Activated CD4-positive, alpha-beta T cell treated with anti-CD3 and anti-CD28 coated beads for 36 hours (primary cell): Measurements from ENCODE around the gene SCYGR2. TPM values are rescaled to one million over a fixed set of nuclear protein-coding genes. Genes with fewer than 3 reads are reported as not detected.

Experiments used
- ATAC-seq: fragments of 200-7000 bp; cut with Tn5 transposase; one replicate; pipeline ENCODE4 v1.10.0; 2021; ENCODE audit warnings: mild to moderate bottlenecking, moderate library complexity
- CTCF ChIA-PET: fragments of 350-600 bp; sonication (Branson Sonifier 250); formaldehyde crosslinking; loops from one replicate; lab custom pipeline; 2021; ENCODE audit warnings: antibody characterized with exemption; lab: Charles Lee
- POLR2A ChIA-PET: fragments of 350-600 bp; sonication (Branson Sonifier 250); formaldehyde crosslinking; loops from one replicate; lab custom pipeline; 2021; ENCODE audit warnings: antibody characterized with exemption, inconsistent platforms; lab: Charles Lee
- DNase-seq: peaks from one replicate; pipeline ENCODE4 v3.0.0-alpha.2; 2020
- H3K27ac Mint-ChIP-seq: one replicate; pipeline ENCODE4 v1.8.0; 2021; ENCODE audit warnings: mixed read lengths
- H3K27me3 Mint-ChIP-seq: one replicate; pipeline ENCODE4 v1.8.0; 2021; ENCODE audit warnings: mixed read lengths
- H3K36me3 Mint-ChIP-seq: one replicate; pipeline ENCODE4 v1.8.0; 2021; ENCODE audit warnings: low read depth, mixed read lengths
- H3K4me1 Mint-ChIP-seq: one replicate; pipeline ENCODE4 v1.8.0; 2021; ENCODE audit warnings: mixed read lengths
- H3K4me3 Mint-ChIP-seq: one replicate; pipeline ENCODE4 v1.8.0; 2021; ENCODE audit warnings: mild to moderate bottlenecking, moderate library complexity, mixed read lengths
- H3K9me3 Mint-ChIP-seq: one replicate; pipeline ENCODE4 v1.8.0; 2021; ENCODE audit warnings: low read depth, mixed read lengths
- intact Hi-C, 2 experiments: fragments of 100-400 bp; cut with DNase I in 1 of 2; cut with micrococcal nuclease in 1 of 2; formaldehyde crosslinking; loops; one replicate each; pipeline versions ENCODE4 v1.14.2 to v1.15.1; 2022 to 2024; cut with DNase I, micrococcal nuclease
- total RNA-seq, 2 experiments: library from RNA; stranded (reverse); gene quantifications; one replicate each; pipeline ENCODE4 v1.2.3, GENCODE V29; 2021

Gene SCYGR2
- total RNA-seq, 2 experiments from 2014 or later = not detected

DNA sequence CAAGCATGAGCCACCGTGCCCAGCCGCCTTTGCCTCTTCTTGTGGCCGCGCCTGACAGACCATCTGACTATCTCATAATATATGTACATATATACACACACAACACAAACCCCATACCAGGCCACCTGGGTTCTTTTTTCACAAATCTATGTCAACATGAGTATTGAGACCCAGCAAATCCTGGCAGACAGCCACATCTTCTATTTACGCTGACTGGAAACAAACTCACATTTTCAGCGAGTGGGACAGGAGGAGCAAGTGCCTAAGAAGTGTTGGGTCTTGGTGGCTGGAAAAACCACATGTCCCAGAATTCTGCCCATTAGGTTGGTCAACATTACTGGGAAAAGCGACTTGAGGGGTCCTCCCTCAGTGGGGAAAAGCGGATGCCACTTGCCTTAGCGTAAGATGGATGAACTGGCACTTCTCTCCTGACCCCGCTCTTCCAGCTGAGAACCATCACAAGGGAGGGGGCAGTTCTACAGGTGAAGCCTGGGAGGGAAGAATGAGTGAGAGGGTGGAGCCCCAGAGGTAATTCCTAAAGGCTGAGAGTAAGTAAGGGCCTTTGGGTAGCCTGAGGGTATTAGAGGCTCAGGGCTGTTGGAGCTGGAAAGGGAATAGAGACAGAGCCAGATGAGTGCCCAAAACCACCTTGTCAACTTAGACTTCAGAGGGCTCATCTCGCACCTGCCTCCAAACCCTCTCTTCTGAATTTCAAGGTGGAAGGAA, 14.0 kb downstream of the SCYGR2 start:
- DNase-seq (no peak), ATAC-seq (no peak)
- no peak overlapping the region for H3K27ac Mint-ChIP-seq
- H3K27me3 Mint-ChIP-seq = peaks cover 31% of the 10 kb centered on the region
- no peaks in the 10 kb centered on the region for H3K9me3 Mint-ChIP-seq
- H3K4me1 Mint-ChIP-seq = peaks cover 5% of the 10 kb centered on the region
- CTCF ChIA-PET = no interaction called here
- H3K36me3 Mint-ChIP-seq = peaks cover 2% of the 10 kb centered on the region
- intact Hi-C loops = no loop called here
- POLR2A ChIA-PET = no interaction called here
- H3K4me3 Mint-ChIP-seq = no peak overlapping the region

DNA sequence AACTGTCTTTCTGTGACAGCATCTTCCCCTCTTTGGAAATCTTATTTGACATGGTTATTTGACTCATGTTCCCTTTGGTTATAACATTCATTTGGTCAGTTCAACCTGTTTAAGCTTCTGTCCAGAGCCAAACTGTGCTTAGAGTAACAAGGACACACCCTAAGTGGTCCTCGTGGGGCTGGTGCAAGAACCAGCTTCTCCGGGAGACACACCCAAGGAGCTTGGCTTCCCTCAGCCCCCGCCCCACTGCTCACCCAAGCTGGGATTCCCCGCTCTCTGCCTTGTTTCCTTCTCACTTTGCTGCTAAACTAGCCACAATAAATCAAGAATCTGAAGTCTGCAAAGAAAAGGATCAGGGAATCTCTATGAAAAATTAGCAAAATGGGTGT, 14.6 kb downstream of the SCYGR2 start:
- no peaks in the 10 kb centered on the region for H3K9me3 Mint-ChIP-seq
- CTCF ChIA-PET = no interaction called here
- DNase-seq (no peak), ATAC-seq (no peak)
- no peak overlapping the region for H3K4me3 Mint-ChIP-seq
- POLR2A ChIA-PET = no interaction called here
- peaks cover 2% of the 10 kb centered on the region for H3K36me3 Mint-ChIP-seq
- no peak overlapping the region for H3K27ac Mint-ChIP-seq
- peaks cover 27% of the 10 kb centered on the region for H3K27me3 Mint-ChIP-seq
- intact Hi-C loops = no loop called here
- H3K4me1 Mint-ChIP-seq = peaks cover 5% of the 10 kb centered on the region

DNA sequence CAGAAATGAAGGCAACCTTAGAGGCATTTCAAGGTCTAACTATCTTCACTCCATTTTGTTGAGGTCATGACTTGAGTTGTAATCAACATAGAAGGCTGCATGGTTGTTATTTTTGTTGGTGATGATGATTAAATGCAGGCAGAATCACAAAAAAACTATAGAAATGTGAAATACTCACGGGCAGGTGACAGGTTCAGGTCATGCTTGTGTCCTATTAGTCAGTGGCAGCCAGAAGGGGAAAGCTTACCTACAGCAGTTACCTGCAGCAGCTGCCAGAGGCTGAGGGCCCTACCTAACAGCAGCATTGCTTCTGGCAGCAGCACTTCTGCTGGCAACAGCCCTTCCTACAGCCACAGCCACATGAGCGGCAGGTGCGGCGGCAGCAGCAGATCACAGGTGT, 15.6 kb downstream of the SCYGR2 start:
- peaks cover 19% of the 10 kb centered on the region for H3K27me3 Mint-ChIP-seq
- H3K4me3 Mint-ChIP-seq = no peak overlapping the region
- H3K27ac Mint-ChIP-seq = no peak overlapping the region
- DNase-seq (no peak), ATAC-seq (no peak)
- H3K9me3 Mint-ChIP-seq = no peaks in the 10 kb centered on the region
- H3K36me3 Mint-ChIP-seq = peaks cover 2% of the 10 kb centered on the region
- ChIA-PET CTCF (no interaction called here), POLR2A (no interaction called here)
- intact Hi-C loops = no loop called here
- no peaks in the 10 kb centered on the region for H3K4me1 Mint-ChIP-seq

GRCh38 chr2:227614740-227615139, 16.0 kb downstream of the SCYGR2 start, which contains the start of gene SCYGR3:
Gene SCYGR3, minus strand, starts transcription at chr2:227614840. Its CDS starts 0 bp downstream, at chr2:227614840.
- intact Hi-C loops = no loop called here
- Mint-ChIP-seq H3K4me3 (no peak within 1 kb of the TSS), H3K27me3 (peaks cover 16% of the 10 kb centered on the region), H3K36me3 (peaks cover 2% of the 10 kb centered on the region), H3K9me3 (no peaks in the 10 kb centered on the region), H3K27ac (no peak within 1 kb of the TSS), H3K4me1 (no peaks in the 10 kb centered on the region)
- CTCF ChIA-PET = interaction anchor here (1.2 kb wide), 1 partner anchor 43 kb away, joined by 3 read pairs; no protein-coding TSS in a partner anchor
- DNase-seq (no peak), ATAC-seq (no peak)
- POLR2A ChIA-PET = no interaction called here

DNA sequence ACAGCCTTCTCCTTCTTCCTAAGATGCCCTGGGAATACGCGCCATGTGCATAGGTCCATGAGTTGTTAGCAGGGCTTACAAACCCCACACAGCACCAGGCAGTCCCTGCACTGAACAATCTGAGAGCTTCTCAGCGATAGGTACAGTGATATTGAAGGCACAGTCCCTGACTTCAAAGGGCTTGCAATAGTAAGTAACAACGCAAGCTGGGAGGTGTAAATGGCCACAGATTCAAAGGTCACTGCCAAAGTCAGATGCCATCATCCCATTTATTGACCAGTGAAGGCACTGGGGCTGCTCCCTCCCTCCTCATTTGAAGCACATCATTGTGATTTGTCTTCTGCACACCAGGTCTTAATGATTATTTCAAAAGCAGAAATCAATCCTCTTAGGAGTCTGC, 16.5 kb downstream of the SCYGR2 start:
- POLR2A ChIA-PET = no interaction called here
- intact Hi-C loops = no loop called here
- no peak overlapping the region for H3K27ac Mint-ChIP-seq
- no peak for ATAC-seq
- H3K36me3 Mint-ChIP-seq = peaks cover under 1% of the 10 kb centered on the region
- no peaks in the 10 kb centered on the region for H3K9me3 Mint-ChIP-seq
- no peaks in the 10 kb centered on the region for H3K4me1 Mint-ChIP-seq
- DNase-seq = no peak
- CTCF ChIA-PET = interaction anchor here (1.2 kb wide), 1 partner anchor 43 kb away, joined by 3 read pairs; no protein-coding TSS in a partner anchor
- H3K4me3 Mint-ChIP-seq = no peak overlapping the region
- peaks cover 15% of the 10 kb centered on the region for H3K27me3 Mint-ChIP-seq

DNA sequence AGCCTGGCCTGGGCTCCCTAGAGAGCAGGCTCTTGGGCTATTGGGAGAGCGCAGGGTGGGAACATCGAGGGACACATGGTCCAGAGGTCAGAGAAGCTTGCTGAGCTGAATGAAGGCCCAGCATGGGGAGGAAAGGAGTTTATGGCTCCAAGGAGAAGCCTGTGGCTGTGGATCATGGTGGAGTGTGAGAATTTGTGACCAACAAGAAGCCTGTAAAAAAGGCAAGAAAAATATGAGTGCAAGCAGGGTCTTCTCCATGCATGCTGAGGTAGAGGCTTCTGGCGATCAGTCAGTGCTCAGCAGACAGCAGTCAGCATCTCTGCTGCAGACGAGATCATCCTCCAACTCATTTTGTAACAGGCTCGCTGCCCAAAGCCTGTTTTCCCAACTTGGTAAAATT, 17.2 kb downstream of the SCYGR2 start:
- H3K4me3 Mint-ChIP-seq = no peak overlapping the region
- DNase-seq (no peak), ATAC-seq (no peak)
- peaks cover 14% of the 10 kb centered on the region for H3K27me3 Mint-ChIP-seq
- no peaks in the 10 kb centered on the region for H3K4me1 Mint-ChIP-seq
- H3K27ac Mint-ChIP-seq = no peak overlapping the region
- no peaks in the 10 kb centered on the region for H3K9me3 Mint-ChIP-seq
- POLR2A ChIA-PET = no interaction called here
- no peaks in the 10 kb centered on the region for H3K36me3 Mint-ChIP-seq
- CTCF ChIA-PET = interaction anchor here (1.2 kb wide), 1 partner anchor 42 kb away, joined by 3 read pairs; no protein-coding TSS in a partner anchor
- intact Hi-C loops = no loop called here

GRCh38 chr2:227616631-227617030, 17.9 kb downstream of the SCYGR2 start:
- no peak for DNase-seq
- Mint-ChIP-seq H3K4me1 (no peaks in the 10 kb centered on the region), H3K27me3 (peaks cover 14% of the 10 kb centered on the region), H3K9me3 (no peaks in the 10 kb centered on the region), H3K27ac (no peak overlapping the region), H3K36me3 (no peaks in the 10 kb centered on the region), H3K4me3 (no peak overlapping the region)
- ChIA-PET POLR2A (no interaction called here), CTCF (no interaction called here)
- ATAC-seq = no peak
- intact Hi-C loops = no loop called here

DNA sequence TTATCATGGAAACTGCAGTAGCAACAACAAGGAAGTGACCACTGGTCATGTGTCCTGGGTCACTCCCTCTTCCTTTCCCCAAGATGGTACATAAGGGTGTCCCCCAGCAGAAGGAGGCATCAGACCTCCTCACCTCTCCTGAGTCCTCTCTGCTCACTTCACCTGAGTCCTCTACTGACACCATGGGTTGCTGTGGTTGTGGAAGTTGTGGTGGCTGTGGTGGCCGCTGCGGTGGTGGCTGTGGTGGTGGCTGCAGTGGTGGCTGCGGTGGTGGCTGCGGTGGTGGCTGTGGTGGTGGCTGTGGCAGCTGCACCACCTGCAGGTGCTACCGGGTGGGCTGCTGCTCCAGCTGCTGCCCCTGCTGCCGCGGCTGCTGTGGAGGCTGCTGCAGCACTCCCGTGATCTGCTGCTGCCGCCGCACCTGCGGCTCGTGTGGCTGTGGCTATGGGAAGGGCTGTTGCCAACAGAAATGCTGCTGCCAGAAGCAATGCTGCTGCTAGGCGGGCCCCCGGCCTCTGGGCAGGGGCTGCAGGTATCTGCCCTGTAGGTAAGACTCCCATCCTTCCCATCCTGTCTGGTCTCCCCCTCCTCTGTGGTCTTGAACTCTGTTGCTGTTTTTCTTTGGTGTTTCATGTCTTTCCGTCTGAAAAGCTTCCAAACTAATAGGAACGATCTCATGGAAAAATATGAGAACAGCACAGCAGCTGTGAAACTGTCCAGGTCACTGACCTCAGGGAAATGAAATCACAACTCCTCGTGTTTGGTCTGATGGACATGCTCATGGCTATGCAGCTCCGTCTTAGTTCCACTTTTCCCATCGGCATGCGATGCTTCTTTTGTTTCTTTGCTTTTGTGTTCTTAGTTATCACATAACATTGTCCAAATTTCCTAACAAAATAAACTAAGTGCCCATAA, 18.9 kb downstream of the SCYGR2 start, which contains the start of gene SCYGR4:
SCYGR4 (plus strand) TSS at position 183 of the 915 bp plus-strand sequence; CDS start at position 183, 0 bp downstream.
- H3K36me3 Mint-ChIP-seq = no peaks in the 10 kb centered on the region
- POLR2A ChIA-PET = no interaction called here
- no peaks in the 10 kb centered on the region for H3K4me1 Mint-ChIP-seq
- H3K27me3 Mint-ChIP-seq = peaks cover 12% of the 10 kb centered on the region
- DNase-seq (no peak), ATAC-seq (no peak)
- CTCF ChIA-PET = no interaction called here
- no peak within 1 kb of the TSS for H3K27ac Mint-ChIP-seq
- intact Hi-C loops = no loop called here
- H3K4me3 Mint-ChIP-seq = no peak within 1 kb of the TSS
- H3K9me3 Mint-ChIP-seq = no peaks in the 10 kb centered on the region

GRCh38 chr2:227623226-227623625, 24.5 kb downstream of the SCYGR2 start:
- H3K27ac Mint-ChIP-seq = no peak overlapping the region
- DNase-seq (no peak), ATAC-seq (no peak)
- ChIA-PET POLR2A (no interaction called here), CTCF (interaction anchor here (0.6 to 0.9 kb wide), 2 partner anchors 32 to 385 kb away, joined by 3 to 4 read pairs; no protein-coding TSS in a partner anchor)
- peaks cover 2% of the 10 kb centered on the region for H3K4me1 Mint-ChIP-seq
- no peak overlapping the region for H3K4me3 Mint-ChIP-seq
- no peaks in the 10 kb centered on the region for H3K36me3 Mint-ChIP-seq
- no peaks in the 10 kb centered on the region for H3K9me3 Mint-ChIP-seq
- peaks cover 5% of the 10 kb centered on the region for H3K27me3 Mint-ChIP-seq
- intact Hi-C loops = no loop called here

DNA sequence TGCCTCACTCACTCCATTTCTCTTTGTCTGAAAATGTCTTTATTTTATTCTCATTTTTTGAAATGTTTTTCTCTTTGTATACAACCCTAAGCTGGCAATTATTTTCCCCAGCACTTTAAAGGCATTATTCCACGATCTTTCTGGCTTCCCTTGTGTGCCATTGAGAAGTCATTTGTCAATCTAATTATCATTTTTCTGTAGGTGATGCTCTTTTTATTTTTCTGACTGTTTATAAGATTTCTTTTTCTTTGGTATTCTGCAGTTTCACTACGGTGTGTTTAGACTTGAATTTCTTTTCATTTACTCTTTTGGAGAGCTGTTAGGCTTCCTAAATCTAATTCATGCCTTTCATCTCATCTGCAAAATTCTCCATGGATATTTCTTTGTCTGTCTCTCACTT, 26.7 kb downstream of the SCYGR2 start:
- H3K4me1 Mint-ChIP-seq = peaks cover 2% of the 10 kb centered on the region
- H3K27ac Mint-ChIP-seq = no peak overlapping the region
- no peak overlapping the region for H3K4me3 Mint-ChIP-seq
- ATAC-seq (no peak), DNase-seq (no peak)
- peaks cover 10% of the 10 kb centered on the region for H3K27me3 Mint-ChIP-seq
- intact Hi-C loops = no loop called here
- ChIA-PET POLR2A (no interaction called here), CTCF (no interaction called here)
- H3K36me3 Mint-ChIP-seq = no peaks in the 10 kb centered on the region
- no peaks in the 10 kb centered on the region for H3K9me3 Mint-ChIP-seq

DNA sequence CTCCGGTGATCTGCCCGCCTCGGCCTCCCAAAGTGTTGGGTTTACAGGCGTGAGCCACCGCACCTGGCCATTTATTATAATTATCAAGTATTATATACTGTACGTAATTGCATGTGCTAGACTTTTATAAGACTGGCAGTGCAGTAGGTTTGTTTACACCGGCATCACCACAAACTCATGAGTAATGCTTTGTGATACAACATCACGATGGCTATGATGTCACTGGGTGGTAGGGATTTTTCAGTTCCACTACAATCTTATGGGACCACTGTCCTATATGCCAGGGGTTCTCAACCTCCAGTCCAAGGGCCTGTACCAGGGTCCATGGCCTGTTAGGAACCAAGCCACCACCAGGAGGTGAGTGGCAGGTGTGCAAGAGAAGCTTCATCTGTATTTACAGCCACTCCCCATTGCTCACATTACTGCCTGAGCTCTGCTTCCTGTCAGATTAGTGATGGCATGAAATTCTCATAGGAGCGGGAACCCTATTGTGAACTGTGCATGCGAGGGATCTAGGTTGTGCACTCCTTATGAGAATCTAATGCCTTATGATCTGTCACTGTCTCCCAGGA, 28.0 kb downstream of the SCYGR2 start:
- ChIA-PET POLR2A (no interaction called here), CTCF (no interaction called here)
- Mint-ChIP-seq H3K4me1 (peaks cover 2% of the 10 kb centered on the region), H3K36me3 (no peaks in the 10 kb centered on the region), H3K9me3 (no peaks in the 10 kb centered on the region), H3K27me3 (peaks cover 18% of the 10 kb centered on the region), H3K4me3 (no peak overlapping the region), H3K27ac (no peak overlapping the region)
- DNase-seq (no peak), ATAC-seq (no peak)
- intact Hi-C loops = loop anchor here in 1 of 2 experiments (2.0 kb wide), 1 partner anchor 28 kb away; no protein-coding TSS in a partner anchor
